HG02970 (cell line): Measurements from ENCODE around the gene HPGDS.
"Not testable (repeated sequence)": the region's sequence is repeated elsewhere in the genome, so short reads cannot be mapped to it uniquely, and the experiment has no call there.

ENCODE experiments used
- ATAC-seq: cut with Tn5 transposase; IDR thresholded peaks from one replicate; pipeline ENCODE4 v1.9.1; 2021; ENCODE audit warnings: mild to moderate bottlenecking, moderate library complexity, moderate number of reproducible peaks; ENCODE audit not compliant: unreplicated experiment, low FRiP score

Gene HPGDS

GRCh38 chr4:94358101-94358500 lies 15.5 kb upstream of the HPGDS start:
- no peak for ATAC-seq

- no peak for ATAC-seq
These were observed 15.0 kb upstream of the HPGDS start for GRCh38 chr4:94357624-94358023.

GRCh38 chr4:94356444-94356843 lies 13.8 kb upstream of the HPGDS start:
- no peak for ATAC-seq

- no peak for ATAC-seq
These were observed 11.8 kb upstream of the HPGDS start for GRCh38 chr4:94354474-94354896.

GRCh38 chr4:94352996-94353395 lies 10.4 kb upstream of the HPGDS start:
- ATAC-seq, result no peak

- no peak for ATAC-seq
These were observed 9.5 kb upstream of the HPGDS start for GRCh38 chr4:94352163-94352562.

GRCh38 chr4:94351319-94351718 lies 8.7 kb upstream of the HPGDS start:
- no peak for ATAC-seq

GRCh38 chr4:94350095-94350494 lies 7.5 kb upstream of the HPGDS start:
- no peak for ATAC-seq

GRCh38 chr4:94349193-94349592 lies 6.6 kb upstream of the HPGDS start:
- no peak for ATAC-seq

GRCh38 chr4:94348666-94349065 lies 6.0 kb upstream of the HPGDS start:
- ATAC-seq, result no peak

- ATAC-seq, result no peak
These were observed 3.9 kb upstream of the HPGDS start for GRCh38 chr4:94346541-94346940.

GRCh38 chr4:94345969-94346368 lies 3.3 kb upstream of the HPGDS start:
- no peak for ATAC-seq

GRCh38 chr4:94345266-94345665 lies 2.6 kb upstream of the HPGDS start:
- ATAC-seq, result no peak

- no peak for ATAC-seq
These were observed 1.8 kb upstream of the HPGDS start for GRCh38 chr4:94344457-94344856.

- no peak for ATAC-seq
These were observed 910 bp downstream of the HPGDS start for GRCh38 chr4:94341481-94342370.

GRCh38 chr4:94339779-94340178 lies 2.9 kb downstream of the HPGDS start:
- no peak for ATAC-seq

- ATAC-seq, result peak; percentile 64
These were observed 3.8 kb downstream of the HPGDS start for GRCh38 chr4:94338681-94339351.

GRCh38 chr4:94336791-94337190 lies 5.8 kb downstream of the HPGDS start:
- ATAC-seq, result not testable (repeated sequence)

- ATAC-seq, result no peak
These were observed 6.3 kb downstream of the HPGDS start for GRCh38 chr4:94336303-94336702.

- no peak for ATAC-seq
These were observed 7.7 kb downstream of the HPGDS start for GRCh38 chr4:94334962-94335361.

- ATAC-seq, result no peak
These were observed 8.2 kb downstream of the HPGDS start for GRCh38 chr4:94334476-94334875.

GRCh38 chr4:94333866-94334265 lies 8.8 kb downstream of the HPGDS start:
- ATAC-seq, result no peak
